Pons (tissue), 1 donor: ENCODE results near the gene RWDD4.
A peak's percentile ranks its signal among the peaks of the same experiment; 100 is the strongest.
"Not testable (repeated sequence)": the region's sequence is repeated elsewhere in the genome, so short reads cannot be mapped to it uniquely, and the experiment has no call there.

Experiments used
- DNase-seq: peaks from one replicate; pipeline ENCODE4 v3.0.0-alpha.2; 2016; ENCODE audit warnings: low spot score

Gene RWDD4

GRCh38 chr4:183635741-183636140, 23.2 kb downstream of the RWDD4 start:
- no peak for DNase-seq

DNA sequence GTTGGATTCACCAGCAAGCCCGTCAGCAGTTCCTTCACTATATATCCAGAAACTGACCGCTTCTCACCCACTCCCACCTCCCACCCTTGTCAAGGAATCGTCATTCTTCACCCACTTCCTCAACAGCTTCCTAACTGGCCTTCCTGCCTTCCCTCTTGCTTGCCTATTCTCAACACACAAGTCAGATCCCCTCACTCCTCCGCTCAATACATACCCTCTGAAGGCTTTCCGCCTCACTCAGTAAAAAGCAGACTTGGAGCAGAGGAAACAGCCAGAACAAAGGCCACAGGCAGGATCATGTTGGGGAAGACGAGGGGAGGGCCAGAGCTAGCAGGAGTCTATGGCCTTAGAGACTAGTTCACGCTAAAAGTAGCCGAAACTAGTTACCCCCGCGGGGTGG, 23.7 kb downstream of the RWDD4 start:
- DNase-seq: no peak

DNA sequence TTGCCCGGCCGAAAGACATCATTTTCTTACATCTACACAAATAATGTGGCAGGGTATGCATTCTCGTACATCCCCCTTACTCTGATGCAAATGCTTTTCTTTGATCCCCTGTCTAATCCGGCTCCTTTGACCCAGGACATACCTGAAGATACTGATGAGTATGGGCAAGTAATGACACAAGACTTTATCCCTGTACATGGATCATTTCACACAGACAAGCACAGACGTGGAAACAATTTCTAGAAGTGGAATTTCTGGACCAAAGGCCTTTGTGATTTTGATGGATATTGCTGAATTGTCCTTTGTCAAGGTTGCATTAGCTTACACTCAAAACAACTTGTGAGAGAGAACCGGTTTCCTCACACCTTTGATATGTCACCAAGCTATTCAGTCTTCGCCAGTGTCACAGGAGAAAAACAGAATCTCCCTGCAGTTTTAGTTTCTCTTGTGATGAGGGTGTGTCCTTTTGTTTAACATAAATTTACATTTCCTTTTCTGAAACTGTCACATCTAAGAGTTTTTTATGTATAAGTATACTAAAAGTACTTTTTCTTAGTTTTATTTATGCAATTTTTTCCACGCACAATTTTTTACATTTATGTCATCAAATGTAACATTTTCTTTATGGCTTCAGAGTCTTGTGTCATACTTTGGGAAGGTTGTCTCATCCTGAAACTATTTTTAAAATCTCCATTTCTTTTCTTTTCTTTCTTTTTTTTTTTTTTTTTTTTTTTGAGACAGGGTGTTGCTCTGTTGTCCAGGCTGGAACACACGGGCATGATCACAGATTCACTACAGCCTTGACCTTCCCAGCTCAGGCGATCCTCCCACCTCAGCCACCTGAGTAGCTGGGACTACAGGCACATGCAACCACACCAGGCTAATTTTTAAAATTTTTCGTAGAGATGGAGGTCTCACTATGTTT, 25.2 kb downstream of the RWDD4 start:
- DNase-seq: no peak

DNA sequence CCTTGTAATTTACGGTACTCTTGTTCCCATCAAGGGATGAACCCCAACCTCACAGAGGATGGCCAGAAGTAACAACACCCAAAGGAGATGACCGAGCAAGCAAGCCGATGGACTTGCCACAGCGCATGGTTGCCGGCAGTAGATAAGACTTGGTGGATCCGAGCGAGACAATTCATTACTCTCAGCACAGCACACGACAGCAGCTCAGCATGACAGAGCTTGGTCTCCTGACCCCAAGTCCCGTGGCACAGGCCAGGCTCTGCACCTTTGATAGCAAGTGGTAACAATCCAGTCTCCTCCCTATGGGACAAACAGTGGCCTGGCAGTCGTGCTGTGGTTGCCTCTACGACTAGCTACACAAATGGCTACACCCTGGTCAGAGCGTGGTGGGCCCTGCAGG, 26.3 kb downstream of the RWDD4 start:
- no peak for DNase-seq

DNA sequence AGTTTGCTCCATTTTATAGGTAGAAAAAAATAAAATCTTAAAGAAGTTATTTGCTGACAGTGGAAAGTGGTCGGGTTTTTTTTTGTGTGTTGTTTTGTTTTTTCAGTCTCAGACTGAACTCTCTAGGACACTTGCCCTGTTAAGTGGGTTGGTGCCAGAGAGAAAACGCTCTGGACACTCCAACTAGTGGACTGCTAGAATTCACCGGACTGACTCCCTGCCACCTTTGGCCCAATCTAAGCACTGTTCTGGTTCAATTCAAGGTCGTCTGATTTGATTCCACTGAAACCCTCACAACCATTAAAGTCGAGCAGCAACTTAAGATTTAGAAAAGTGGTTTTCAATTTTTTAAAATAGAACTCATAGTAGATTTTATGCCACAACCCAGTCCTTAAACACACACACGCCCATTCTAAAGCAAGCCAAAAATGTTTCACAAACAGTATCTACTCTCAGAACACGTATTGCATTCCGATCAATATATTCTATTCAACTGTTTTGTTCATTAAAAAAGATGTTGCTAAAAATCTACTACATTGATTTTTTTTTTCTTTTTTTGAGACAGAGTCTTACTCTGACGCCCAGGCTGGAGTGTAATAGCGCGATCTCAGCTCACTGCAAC, 27.3 kb downstream of the RWDD4 start:
- no peak for DNase-seq

GRCh38 chr4:183627979-183628588, 30.9 kb downstream of the RWDD4 start:
- peak; percentile 19 for DNase-seq

DNA sequence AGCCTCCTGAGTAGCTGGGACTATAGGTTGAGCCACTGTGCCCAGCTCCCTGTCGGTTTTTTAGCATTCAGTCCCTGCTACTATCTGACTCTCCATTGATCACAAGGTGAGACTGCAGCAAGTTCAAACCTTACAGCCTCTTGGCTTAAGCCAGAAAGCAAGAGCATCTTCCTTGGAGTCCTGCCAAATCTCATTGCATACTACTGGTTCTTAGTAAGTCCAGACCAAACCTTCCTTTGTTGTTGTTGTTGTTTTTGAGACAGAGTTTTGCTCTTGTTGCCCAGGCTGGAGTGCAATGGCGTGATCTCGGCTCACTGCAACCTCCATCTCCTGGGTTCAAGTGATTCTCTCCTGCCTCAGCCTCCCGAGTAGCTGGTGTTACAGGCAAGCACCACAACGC, 31.7 kb downstream of the RWDD4 start:
- not testable (repeated sequence) for DNase-seq

DNA sequence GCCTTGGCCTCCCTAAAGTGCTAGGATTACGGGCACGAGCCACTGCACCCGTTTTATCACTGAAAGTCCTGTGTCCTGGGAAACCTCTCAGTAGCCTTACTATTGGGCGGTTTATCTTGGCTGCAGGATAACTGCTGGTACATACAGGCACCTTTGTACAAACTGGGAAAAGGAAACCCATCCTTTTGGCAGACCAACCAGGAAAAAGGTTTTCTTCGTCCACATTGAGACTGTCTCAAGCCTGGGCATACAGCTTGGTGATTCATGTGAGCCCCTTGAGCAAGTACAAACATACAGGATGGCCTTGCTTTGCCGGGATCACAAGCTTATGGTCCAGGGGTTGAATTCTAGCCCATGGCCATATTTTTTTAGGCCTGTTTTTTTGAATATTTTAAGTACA, 32.8 kb downstream of the RWDD4 start:
- no peak for DNase-seq

GRCh38 chr4:183624548-183624947, 34.4 kb downstream of the RWDD4 start:
- no peak for DNase-seq

DNA sequence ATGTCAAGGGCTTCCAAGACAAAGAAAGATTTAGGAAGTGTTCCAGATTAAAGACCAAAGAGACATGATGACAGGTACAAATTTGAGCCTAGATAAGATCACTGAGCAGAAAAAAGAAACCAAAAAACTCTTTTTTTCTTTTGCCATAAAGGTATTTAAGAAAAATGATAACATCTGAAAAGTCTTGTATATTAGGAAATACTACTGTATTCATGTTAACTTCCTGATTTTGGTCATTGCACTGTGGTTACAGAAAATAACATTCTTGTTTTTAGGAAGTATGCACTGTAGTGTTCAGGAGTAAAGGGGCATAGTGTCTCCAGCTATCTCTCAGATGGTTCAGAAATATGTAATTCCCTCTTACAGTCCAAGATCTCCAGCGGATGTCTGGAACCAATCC, 37.1 kb downstream of the RWDD4 start:
- DNase-seq: no peak

DNA sequence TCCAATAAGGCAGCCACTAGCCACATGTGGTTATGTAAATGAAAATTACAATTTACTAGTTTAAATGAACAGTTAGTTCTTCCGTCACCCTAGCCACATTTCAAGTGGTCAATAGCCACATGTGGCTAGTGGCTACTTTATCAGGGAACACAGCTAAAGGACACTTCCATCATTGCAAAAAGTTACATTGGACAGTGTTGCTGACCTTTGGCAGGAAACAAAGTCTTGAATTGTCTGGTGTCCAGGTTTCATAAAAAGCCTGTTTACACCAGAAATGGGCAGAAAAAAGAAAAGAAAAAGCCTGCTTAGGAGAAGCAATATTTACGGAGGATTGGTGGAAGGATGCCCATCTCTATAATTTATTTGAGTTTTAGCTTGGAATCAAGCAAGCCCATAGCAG, 38.6 kb downstream of the RWDD4 start:
- no peak for DNase-seq

DNA sequence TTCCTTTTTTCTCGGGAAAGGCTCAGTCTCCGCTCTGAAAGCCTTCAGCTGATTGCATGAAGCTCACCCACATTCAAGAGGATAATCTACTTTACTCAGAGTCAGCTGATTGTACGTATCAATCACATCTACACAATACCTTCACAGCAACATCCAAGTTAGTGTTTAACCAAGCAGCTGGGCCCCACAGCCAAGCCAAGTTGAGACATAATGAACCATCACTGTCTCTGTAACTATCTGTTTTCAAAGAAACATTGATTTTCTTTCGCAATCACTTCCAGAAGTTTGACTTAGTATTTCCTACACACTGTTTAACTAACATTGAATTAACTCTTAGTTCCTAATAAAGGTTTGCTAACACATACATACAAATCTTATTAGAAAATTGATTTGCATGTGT, 40.3 kb downstream of the RWDD4 start:
- DNase-seq: no peak

DNA sequence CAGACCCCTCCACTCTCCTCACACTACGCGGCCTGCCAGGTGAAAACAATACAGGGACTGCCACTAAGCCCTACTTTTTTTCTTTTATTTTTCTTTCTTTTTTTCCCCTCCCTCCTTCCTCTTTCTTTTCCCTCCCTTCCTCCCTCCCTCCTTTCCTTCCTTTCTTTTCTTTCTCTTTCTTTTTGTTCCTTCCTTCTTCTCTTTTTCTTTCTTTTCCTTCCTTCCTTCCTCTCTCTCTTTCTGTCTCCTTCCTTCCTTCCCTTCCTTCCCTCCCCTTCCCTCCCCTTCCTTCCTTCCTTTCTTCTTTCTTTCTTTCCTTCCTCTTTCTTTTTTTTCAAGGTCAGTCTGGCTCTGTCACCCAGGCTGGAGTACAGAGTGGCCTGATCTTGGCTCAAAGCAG, 41.9 kb downstream of the RWDD4 start:
- no peak for DNase-seq

DNA sequence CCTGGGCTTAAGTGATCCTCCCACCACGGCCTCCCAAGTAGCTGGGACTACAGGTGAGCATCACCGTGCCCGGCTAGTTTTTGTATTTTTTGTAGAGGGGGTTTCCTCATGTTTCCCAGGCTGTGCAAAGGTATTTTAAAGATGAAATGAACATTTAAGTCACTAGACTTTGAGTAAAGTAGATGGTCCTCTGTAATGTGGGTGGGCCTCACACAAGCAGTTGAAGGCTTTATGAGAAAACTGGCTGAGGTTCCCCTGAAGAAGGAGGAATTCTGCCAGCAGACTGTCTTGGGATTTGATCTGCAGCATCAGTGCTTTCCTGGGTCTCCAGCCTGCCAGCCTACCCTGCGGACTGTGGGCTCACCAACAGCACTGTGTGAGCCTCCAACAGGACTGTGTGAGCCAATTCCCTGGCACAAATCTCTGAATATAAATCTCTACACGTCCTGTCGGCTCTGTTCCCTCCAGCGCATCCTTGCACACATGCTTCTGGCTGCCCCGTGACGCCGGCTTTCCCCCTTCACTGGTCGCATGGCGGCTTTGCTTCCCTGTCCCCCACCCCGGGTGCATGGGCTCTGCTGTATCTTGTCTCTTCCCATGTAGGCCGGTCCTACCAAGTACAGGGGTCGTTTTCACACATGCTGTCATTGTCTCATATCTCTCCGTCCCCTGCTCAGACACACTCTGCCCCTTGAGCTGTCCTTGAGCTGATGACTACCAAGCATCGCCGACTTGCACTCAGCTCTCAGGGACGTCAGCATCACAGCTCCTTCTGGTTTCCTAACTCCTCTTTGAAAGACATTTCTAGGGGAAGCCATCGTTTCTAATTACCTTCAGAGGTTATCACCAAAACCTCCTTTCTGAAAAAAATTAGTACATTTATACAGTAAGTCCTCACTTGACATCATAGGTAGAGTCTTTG, 46.4 kb downstream of the RWDD4 start:
- DNase-seq: no peak

- no peak for DNase-seq
Measured at GRCh38 chr4:183611210-183611830, 47.7 kb downstream of the RWDD4 start.

DNA sequence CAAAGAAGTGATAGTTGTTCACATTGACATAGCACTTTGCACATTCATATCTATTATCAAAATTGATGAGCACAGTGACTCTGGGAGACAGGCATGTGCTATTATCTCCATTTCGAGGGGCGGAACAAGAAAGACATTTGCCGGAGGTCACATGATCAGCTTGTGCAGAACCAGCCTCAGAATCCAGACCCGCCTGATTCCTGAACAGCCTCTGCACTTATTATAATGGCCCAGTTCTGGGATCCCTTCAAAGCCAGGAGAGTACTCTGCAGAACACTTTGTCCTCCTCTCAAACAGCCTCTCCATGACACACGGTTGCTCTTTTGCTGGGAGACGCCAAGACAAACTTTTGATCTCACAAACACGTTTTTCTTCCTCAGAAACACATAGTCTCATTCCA, 48.4 kb downstream of the RWDD4 start:
- no peak for DNase-seq

GRCh38 chr4:183610033-183610432, 49.0 kb downstream of the RWDD4 start:
- DNase-seq: no peak

GRCh38 chr4:183609151-183609550, 49.8 kb downstream of the RWDD4 start:
- DNase-seq: no peak

DNA sequence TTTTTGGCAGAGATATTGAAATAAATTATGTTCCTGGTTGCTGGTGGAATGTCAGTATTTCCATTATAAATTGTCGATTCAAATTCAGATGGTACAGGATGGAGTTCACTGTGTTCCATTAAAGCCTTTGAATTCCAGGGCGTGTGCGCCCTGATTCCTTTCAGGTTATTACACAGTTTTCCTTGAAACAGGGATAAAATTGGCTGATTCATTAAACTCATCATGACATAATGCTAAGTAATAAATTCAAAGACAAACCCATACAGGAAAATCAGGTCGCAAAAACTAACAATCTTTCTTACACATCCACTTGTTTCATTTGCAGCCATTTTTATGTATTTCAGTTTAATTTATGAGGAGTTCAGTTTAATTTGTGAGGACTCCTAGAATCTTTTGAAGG, 51.1 kb downstream of the RWDD4 start:
- no peak for DNase-seq

- DNase-seq: peak; percentile 20
Measured at GRCh38 chr4:183602557-183603027, 56.4 kb downstream of the RWDD4 start.

DNA sequence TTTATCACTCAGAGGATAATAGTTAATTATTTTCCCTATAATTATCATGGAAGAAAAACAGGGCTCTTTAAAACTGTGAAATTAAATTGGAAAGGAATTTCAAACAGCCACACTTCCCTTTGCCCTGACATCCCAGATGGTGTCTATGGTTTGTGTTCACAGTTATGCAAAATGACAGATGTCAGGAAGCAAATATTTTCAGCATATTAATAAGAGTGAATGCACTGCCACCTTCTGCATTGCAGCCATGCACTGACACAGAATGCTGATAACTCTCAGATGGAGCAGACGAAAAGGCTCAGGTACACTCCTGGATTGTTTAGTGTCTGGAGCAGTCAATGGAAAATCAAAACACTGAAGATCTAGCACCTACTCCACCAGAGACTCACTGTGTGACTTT, 57.6 kb downstream of the RWDD4 start:
- no peak for DNase-seq
